Globus pallidus (tissue), 1 donor: Measurements from ENCODE around the gene ARID5B.

Experiments used
- DNase-seq: peaks from one replicate; pipeline ENCODE4 v3.0.0-alpha.2; 2015; ENCODE audit warnings: low spot score

The ARID5B gene

DNA sequence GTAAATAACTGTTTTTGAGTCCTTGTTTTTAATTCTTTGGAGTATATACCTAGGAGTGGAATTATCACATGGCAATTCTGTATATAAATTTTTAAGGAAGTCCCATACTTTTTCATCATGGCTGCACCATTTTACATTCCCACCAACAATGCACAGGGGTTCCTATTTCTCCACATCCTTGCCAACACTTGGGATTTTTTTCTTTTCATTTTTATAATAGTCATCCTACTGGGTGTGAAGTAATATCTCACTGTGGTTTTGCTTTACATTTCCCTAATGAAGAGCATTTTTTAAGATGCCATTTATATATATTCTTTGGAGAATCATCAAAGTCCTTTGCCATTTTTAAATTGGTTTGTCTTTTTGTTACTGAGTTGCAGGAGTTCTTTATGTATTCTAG, 89.7 kb downstream of the ARID5B start:
- DNase-seq: no peak

DNA sequence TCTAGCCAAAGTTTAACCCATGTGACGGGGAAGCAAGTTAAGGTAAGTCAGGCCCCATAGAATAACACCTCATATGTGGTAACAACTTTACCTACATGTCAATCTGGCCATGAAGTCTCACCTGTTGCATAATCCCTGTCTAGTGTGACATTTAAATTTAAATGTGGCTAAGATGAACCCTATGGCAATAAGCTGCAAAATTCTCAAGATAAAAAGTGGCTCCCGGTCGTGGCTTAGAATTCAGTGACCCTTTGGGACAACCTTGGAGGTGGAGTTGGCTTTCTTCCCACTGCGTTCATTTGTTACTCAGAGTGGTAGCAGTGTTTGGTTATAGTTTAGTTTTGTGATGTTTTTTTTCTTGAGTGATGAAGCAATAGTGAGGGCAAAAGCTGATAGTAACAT, 90.6 kb downstream of the ARID5B start:
- no peak for DNase-seq

DNA sequence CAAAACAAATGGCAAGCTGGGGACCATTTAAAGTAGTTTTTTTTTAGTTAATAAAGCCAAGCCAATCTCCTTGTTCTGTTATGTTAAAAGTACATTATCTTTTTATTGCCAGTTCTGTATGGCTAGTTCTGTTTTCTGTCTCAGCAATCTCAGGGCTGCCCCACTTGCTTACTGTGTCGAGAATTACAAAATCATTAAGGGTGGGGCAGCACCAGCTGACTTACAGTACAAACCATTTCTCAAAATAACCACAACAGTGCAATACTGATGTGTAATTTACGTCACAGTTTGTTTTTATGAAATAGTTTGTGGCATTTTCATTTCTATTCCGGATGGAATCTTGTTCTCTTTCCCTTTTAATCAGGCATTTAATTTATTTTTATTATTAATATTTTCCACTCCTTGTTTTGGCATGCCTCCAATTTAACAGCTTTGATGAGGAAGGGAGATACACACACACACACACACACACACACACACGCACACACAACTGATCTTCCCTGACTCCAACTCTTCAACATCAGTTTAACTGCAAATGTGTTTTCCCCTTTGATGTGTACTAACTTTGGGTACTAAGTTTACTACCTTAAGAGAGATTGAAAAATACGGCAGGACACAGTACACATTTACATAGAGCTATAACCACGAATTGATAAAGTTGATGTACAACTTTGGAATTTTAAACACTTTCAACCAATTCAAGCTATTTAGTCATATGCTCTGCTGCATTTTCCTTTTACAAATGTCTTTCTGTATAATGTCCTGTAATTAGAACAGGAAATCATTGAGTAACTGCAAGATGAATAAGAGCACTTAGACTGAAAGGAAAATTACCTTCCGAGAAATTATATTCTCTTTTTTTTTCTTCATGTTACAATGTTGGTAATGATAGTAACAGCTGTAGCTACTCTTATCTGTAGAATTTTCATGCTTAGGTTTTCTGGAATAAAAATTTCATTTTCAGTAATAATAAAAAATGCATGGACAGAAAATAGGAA, 91.5 kb downstream of the ARID5B start:
- DNase-seq: no peak

DNA sequence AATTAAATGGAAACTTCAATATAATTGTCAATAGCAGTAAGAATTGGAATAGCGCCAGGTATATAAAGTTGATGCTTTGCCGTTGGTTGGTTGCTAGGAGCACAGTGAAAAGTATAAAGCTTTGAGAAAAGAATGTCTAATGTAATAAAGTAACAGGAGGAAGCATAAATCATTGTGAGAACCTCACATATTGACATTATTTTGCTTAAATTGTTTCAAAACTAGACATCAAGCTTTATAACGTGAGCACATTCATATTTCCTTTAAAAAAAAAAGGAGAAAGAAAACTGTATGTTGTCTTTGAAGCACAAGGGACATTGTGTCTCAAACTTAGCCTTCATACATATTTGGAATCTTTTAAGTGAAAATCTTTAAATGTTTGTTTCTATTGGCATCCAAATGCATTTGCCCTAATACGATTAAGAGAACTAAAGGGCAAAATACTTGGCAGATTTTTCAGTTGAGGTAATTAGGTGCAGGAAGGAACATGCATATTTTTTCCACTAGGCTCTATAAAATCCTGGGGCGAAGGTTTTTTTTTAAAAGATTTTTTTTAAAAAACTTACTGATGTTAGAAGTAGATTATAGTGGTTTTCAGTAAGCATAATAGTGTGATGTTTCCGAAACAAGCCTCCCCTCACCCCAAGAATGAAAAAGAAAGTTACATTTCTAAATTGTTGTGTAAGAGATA, 92.4 kb downstream of the ARID5B start:
- no peak for DNase-seq

DNA sequence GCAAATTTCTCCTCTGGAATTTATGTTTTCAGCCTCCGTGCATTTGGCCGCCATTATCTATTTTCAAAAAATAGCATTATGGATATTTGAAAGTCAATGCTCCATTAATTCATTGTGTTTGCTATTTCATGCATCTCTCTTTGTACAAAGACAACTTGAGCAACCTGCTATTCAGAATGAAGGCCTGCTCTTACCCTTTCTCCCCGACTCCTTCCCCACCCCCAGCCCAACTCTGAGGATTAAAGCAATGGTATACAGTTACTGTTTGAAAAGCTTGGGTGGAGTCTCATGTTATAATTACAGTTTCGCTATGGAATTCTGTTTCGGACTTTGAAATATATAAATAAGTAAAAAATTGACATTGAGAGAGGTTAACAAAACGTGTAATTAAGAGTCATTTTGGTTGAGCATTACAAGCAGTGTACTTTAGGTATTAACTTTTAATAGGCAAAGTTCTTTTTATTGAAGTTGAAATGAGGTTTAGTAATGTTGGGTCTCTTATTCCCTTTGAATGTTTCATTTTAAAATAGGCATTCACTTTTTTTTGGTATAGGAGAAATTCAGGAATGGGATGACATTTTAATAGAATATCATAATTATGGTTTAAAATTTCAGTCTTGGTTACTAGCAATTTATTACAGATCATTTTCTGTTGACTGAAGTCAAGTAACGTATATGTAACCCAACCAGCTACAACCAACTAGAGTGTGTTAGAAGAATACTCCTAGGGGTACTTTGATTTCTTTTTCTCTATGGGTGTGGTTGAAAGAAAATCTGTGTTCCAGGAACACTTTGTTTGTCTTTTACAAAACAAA, 93.1 kb downstream of the ARID5B start:
- DNase-seq: no peak

DNA sequence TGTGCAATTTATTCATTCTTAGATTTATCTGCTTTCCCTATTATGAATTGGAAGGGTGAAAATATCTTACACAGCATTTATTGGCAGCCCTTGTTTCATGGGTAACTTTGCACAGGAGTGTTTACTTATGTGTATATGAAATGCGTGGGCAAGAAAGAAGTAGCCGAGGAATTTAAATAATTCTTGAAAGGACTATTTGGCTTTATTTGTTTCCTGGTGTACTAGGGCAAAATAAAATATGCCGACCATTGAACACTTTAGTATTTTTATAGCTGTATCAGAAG, 93.7 kb downstream of the ARID5B start:
- DNase-seq: no peak

DNA sequence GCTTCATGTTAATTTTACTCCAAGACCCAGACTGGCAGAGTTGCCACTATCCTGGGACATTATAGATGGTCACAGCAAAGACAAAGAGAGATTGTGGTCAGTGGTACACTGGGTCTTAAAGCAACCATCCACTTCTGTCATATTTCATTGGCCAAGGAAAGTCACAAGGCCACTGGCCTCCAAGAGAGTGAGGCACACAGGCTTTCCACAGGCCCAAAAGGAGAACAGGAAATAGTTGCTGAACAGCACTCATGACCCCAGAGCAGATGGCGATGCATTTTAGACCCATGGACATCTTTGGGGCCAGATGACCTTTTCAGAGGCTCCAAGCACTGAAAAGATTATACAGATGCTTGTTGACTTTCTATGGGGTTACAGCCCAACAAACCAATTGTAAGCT, 97.4 kb downstream of the ARID5B start:
- no peak for DNase-seq

DNA sequence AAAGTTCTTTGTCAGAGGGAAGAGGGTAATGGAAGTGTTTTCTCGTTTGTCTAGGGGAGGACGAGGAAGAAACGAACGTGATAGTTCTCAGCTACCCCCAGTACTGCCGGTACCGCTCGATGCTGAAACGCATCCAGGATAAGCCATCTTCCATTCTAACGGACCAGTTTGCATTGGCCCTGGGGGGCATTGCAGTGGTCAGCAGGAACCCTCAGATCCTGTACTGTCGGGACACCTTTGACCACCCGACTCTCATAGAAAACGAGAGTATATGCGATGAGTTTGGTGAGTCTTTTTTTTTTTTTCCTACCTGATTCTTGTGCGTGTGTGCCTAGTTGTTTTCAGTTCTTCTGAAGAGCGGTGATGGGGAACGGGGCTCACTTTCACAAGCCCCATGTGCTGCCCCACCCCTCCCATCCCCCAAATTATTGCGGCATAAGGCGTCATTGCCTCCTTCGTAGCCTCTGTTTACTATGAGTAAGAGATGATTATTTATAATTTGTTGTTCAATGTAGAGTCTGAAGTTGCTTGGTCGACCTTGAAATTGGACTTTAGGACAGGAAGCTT, 98.6 kb downstream of the ARID5B start:
- DNase-seq: no peak

DNA sequence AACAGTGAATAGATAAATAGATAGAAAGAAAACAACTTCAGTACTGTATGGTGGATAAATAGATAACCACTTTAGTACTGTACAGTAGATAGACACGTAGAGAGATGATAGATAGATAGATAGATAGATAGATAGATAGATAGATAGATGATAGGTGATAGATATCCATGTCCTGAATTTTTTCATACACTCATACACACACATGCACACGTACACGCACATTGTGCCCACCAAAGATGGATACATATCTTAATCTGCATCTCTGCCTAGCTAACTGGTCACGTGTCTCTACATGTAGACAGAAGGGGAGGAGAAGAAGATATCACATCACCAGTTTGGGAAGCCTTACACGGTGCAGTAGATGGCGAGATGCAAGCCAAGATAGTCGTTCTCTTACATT, 99.2 kb downstream of the ARID5B start:
- DNase-seq: no peak

DNA sequence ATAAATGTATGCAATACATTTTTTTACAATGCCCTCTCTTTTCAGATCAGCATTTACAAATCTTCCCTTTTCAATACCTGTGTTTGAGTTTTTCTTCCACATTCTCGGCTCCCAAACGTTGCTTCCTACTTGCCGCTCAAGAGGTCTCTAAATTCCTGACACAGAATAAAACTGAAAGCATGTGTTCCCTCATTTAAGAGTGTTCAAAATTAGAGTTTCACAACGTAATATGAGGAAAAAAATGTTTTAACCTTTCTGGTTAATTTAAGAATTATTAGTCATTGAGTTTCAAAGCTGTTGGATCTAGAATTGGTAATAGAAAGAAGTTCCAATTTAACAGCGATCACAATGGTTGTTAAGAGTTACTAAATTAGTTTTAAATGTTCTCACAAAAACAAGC, 100.4 kb downstream of the ARID5B start:
- DNase-seq: no peak

DNA sequence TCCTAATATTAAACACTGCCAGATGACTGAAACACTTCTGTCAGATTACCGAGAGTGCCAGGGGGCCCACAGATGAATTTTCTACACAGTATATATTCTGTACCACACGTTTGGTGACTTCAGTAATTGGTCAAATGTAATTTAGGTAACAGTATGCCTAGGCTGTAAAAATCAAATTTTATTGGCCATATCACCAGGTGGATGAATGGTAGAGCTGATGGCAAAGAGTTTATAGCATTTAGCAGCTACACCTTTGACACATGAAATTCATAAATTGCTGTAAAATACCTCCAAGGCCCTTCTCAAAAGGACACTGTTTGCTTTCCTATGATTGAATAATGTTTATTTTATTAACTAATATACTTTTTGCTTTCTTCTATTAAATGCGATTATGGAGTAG, 101.3 kb downstream of the ARID5B start:
- DNase-seq: no peak

DNA sequence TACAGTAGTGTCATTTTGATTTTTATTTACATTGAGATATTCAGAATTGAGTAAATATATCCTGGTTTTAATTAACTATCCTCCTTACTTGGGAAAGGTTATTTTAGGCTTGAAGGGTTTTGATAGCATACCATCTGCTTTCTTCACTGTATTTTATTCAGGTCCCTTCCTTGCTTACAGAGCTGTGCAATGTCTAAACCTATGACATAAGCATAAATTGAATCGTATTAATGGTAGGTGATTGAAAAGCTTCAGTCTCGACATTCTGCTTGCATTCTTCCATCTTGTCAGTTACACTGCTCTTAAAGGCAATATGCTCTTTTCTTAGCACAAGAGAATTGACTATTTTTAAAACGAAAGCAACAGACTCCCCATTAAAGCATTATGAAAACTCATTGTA, 102.5 kb downstream of the ARID5B start:
- DNase-seq: no peak

DNA sequence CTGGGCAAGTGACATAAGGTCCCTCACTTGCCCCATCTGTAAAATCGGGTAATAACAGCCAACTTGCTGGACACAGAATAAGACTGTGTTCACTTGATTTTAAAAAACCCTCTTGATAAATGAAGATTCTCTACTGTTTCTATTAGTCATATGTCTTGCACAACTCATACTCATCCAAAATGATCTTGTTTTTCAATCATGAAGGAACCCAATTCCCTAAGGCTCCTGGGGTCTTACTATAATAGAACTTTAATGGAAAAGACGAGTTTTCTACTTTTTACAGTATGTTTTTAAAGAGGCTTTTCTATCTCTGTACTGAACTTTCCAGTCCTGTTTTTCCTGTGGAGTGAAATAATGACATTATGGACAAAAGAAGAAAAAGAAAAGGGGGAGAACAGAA, 103.8 kb downstream of the ARID5B start:
- DNase-seq: no peak

DNA sequence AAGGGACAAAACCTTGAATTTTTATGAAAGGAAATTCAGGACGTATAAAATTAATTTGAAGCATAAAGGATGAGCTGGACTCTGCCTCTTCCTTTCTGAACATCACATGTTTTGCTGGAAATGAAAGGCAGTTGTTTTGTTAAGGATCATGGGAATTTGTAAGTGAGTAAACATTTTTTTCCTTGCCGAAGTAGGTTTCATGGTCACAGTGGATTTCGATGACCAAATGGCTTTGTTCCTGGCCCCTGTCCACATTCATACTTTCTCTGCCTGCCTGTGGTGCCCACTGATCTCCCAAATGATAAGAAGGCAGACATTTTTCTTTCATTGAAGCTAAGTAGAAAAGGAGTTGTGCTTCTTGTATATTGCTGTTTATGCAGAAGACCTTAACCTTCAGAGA, 104.2 kb downstream of the ARID5B start:
- no peak for DNase-seq

DNA sequence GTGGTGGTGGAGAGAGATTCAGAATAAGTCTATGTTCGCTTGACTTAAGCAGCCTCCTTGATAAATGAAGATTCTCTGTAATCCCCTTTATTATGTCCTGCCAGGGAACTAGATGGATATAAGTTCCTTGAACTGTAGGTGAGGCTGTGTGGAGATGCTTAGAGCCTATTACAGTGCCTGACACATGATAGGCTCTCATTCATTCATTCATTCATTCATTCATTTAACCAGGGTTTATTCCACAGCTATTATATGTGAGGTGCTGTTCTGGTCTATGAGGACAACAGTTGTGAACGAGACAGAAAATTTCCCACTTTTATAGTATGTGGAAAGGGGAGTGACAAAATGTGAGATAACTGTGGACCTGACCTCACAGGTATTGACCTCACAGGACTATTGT, 105.6 kb downstream of the ARID5B start:
- DNase-seq: no peak

DNA sequence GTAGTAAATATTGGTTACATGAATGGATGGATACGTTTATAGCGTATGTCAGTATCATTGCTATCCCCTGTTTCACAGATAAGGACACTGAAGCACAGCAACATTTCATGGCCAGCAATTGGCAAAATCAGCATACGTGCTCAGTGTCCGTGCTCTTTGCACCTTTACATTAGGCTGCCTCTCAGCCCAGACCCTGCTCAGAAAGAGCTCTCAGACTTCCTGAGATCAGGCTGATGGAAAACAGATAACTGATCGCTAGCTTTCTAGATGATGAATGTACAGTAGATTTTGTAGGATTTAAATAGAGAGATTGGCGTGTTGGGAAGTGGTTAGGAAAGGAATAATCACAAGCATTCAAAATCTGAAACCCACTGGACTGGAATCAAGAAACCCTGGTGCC, 106.7 kb downstream of the ARID5B start:
- DNase-seq: no peak

DNA sequence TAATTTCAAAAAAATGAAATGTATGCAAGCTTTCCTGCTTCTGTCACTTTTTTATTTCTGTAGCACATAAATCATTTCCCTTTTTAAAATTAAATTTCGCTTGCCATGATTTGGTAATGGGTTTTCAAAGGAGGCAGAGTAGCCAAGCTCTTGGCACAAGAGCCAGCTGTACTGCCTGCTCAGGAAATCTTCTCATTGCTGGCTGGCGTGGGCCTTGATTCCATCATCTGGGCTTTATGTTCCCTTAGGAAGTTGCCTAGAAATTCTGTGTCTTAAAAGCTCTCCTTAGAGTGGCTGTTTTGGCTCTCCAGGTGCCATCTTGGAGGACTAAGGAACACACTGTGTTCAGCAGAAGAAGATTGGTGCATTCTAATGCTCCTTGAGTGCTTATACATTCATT, 107.4 kb downstream of the ARID5B start:
- no peak for DNase-seq

DNA sequence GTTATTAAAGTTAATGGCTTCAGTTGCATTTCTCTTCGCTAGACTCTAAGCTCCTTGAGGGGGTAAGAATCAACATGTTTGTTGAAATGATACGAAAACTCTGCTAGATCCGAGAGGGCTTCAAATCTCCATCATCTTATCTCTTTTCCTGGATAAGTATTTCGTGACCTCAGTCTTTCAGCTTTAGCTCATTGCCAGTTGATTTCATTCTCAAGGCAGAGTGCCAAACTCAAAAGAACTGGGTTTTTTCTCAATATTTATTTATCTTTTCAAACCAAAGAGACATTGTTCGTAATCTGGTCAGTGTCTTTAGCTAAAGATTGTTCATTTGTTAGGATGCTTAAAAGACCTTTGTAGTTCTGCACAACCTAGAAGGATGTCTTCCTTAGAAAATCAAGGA, 108.9 kb downstream of the ARID5B start:
- DNase-seq: no peak

DNA sequence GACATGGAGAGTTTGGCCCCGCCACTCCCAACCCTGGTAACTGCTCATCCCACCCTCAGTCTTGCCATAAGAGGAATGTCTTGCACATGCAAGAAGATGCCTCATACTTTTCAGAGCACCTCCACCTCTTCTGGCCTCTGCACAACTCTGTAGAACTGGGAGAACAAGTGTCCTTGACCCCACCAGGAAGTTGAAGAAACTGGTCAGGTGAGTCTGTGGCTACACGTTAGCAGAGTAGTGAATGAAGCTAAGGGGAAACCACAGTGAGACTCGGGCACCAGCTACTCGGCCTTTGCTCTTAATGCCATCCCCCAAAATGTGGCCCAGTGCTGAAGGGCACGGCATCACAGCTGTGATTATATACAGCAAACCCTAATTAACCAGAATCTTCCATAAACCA, 110.1 kb downstream of the ARID5B start:
- no peak for DNase-seq

DNA sequence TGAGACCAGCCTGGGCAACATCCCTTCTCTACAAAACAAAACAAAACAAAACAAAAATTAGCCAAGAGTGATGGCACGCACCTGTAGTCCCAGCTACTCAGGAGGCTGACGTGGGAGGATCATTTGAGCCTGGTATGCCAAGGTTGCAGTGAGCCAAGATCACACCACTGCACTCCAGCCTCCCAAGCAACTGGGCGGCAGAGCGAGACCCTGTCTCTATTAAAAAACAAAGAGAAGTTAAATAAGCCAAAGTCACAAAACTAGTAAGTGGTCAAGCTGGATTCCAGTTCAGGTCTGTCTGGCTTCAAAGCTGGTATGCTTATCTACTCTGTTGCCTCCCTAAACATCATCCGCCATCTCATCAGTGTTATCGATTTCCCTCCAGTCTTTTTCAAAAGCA, 110.8 kb downstream of the ARID5B start:
- no peak for DNase-seq

DNA sequence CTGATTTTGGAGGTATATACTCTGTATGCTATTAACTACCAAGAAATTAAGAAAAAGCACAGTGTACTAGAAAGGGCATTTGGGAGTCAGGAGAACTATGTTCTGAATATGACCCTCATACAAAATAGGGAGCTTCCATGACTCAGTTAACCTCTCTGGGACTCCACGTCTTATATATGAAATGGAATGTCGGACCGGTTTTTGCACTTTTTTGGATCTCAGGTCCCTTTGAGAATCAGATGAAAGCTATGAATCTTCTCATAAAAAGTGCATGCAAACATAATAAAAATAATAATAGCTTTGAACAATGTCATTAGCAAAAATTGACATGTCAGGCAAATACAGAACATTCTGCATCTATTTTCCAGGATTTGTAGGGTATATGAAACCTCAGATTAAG, 113.0 kb downstream of the ARID5B start:
- no peak for DNase-seq

DNA sequence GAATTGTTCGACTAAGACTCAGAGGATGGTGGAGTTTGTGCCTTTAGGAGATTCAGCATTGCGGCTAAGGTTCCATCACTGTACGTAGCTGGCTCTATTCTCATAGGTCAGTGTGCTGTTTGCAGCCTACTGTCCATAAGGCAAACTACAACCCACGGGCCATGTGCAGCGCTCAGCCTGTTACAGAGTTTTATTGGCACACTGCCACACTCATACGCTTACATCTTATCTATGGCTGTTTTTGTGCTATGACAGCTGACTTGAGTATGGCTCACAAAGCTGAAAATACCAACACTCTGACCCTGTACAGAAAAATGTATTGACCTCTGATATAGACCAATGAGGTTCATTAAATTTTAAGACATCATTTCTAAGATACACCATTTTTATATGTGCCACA, 114.5 kb downstream of the ARID5B start:
- no peak for DNase-seq
